Measurements from ENCODE around the gene DDX21. TPM values are rescaled to one million over a fixed set of nuclear protein-coding genes. Genes with fewer than 3 reads are reported as not detected.

Gene DDX21
- total RNA-seq, 1 experiment from 2014 or later: 80.4 TPM

Other genes starting within 250 kb of the DDX21 start
- 26.6 and 42.9 TPM in 2 replicates for gene CCAR1, start 234.9 kb upstream of the DDX21 start, total RNA-seq (2014; rRNA removed; shearing (Covaris generic))
- gene STOX1, start 128.6 kb upstream of the DDX21 start, total RNA-seq (2014; rRNA removed; shearing (Covaris generic)): 1.5 and 2.0 TPM in 2 replicates
- 31.6 and 32.8 TPM in 2 replicates for gene DDX50, start 54.9 kb upstream of the DDX21 start, total RNA-seq (2014; rRNA removed; shearing (Covaris generic))
- gene KIFBP, start 32.6 kb downstream of the DDX21 start, total RNA-seq (2014; rRNA removed; shearing (Covaris generic)): 23.6 and 35.4 TPM in 2 replicates
- gene SRGN, start 131.9 kb downstream of the DDX21 start, total RNA-seq (2014; rRNA removed; shearing (Covaris generic)): 0.34 and 0.43 TPM in 2 replicates
- 23.9 and 29.7 TPM in 2 replicates for gene VPS26A, start 168.0 kb downstream of the DDX21 start, total RNA-seq (2014; rRNA removed; shearing (Covaris generic))
- 22.2 and 47.0 TPM in 2 replicates for gene SUPV3L1, start 224.1 kb downstream of the DDX21 start, total RNA-seq (2014; rRNA removed; shearing (Covaris generic))

Measured in G401 (cell line).